Hematopoietic multipotent progenitor cell (in vitro differentiated cells): ENCODE data around the gene RBBP8NL. TPM values are rescaled to one million over a fixed set of nuclear protein-coding genes. Genes with fewer than 3 reads are reported as not detected.

Experiments
- DNase-seq, 3 donors: peaks; one replicate each; pipeline ENCODE4 v3.0.0-alpha.2; 2011 to 2015; ENCODE audit warnings: low read depth in 2 of 3, low spot score in 2 of 3
- total RNA-seq: library from RNA; depleted of rRNA; stranded (reverse); fragments of >200 nt; gene quantifications from one replicate; pipeline ENCODE4 v1.2.3, GENCODE V29; 2012

Gene RBBP8NL
- total RNA-seq, 1 donor: not detected

- DNase-seq: no peak
These were observed 4.6 kb downstream of the RBBP8NL start for GRCh38 chr20:62422636-62423325.

- no peak for DNase-seq
These were observed 5.7 kb downstream of the RBBP8NL start for GRCh38 chr20:62421716-62421990.

GRCh38 chr20:62420846-62421715, 6.3 kb downstream of the RBBP8NL start:
- DNase-seq: no peak

- no peak for DNase-seq
These were observed 7.6 kb downstream of the RBBP8NL start for GRCh38 chr20:62419759-62420158.

GRCh38 chr20:62418709-62419487, 8.4 kb downstream of the RBBP8NL start:
- DNase-seq: no peak

- DNase-seq: no peak
These were observed 9.2 kb downstream of the RBBP8NL start for GRCh38 chr20:62417981-62418708.

GRCh38 chr20:62416651-62417637, 10.4 kb downstream of the RBBP8NL start:
- DNase-seq: no peak

- DNase-seq: no peak
These were observed 11.8 kb downstream of the RBBP8NL start for GRCh38 chr20:62415354-62416111.

GRCh38 chr20:62413896-62414481, 13.3 kb downstream of the RBBP8NL start:
- no peak for DNase-seq

GRCh38 chr20:62413025-62413570, 14.2 kb downstream of the RBBP8NL start:
- no peak for DNase-seq

GRCh38 chr20:62412194-62413024, 14.9 kb downstream of the RBBP8NL start:
- no peak for DNase-seq

- no peak for DNase-seq
These were observed 15.7 kb downstream of the RBBP8NL start for GRCh38 chr20:62411479-62412193.

GRCh38 chr20:62410746-62411478, 16.4 kb downstream of the RBBP8NL start:
- no peak for DNase-seq

- peak in 2 of 3 donors; percentile 77 to 78 for DNase-seq
These were observed 17.2 kb downstream of the RBBP8NL start for GRCh38 chr20:62409931-62410745.
